GM23248 (cell line): Measurements from ENCODE around the gene ZNF580. TPM values are rescaled to one million over a fixed set of nuclear protein-coding genes. Genes with fewer than 3 reads are reported as not detected.
A peak's percentile ranks its signal among the peaks of the same experiment; 100 is the strongest.

Experiments used
- DNase-seq: peaks from one replicate; pipeline ENCODE4 v3.0.0-alpha.2; 2015
- H2AFZ ChIP-seq: fragments of 200-600 bp; sonication (generic); 2 replicates; pipeline ENCODE4 v1.6.1; 2016; ENCODE audit warnings: antibody characterized with exemption
- H3F3A ChIP-seq: fragments of 200-600 bp; sonication (generic); 2 replicates; pipeline ENCODE4 v1.6.1; 2016; ENCODE audit warnings: mild to moderate bottlenecking, antibody characterized with exemption, mixed run types; ENCODE audit not compliant: insufficient read depth
- H3K27ac ChIP-seq: fragments of 200-600 bp; sonication (generic); 2 replicates; pipeline ENCODE4 v1.5.1; 2016; ENCODE audit warnings: mild to moderate bottlenecking
- H3K27me3 ChIP-seq: fragments of 200-600 bp; sonication (generic); replicated peaks from 2 replicates; pipeline ENCODE4 v1.6.1; 2016; ENCODE audit warnings: mild to moderate bottlenecking; ENCODE audit not compliant: insufficient read depth
- H3K36me3 ChIP-seq: fragments of 200-600 bp; sonication (generic); 2 replicates; pipeline ENCODE4 v1.6.1; 2016; ENCODE audit warnings: low read depth, mild to moderate bottlenecking
- H3K4me1 ChIP-seq: fragments of 200-600 bp; sonication (generic); 2 replicates; pipeline ENCODE4 v1.6.1; 2016; ENCODE audit warnings: mild to moderate bottlenecking; ENCODE audit not compliant: insufficient read depth
- H3K4me2 ChIP-seq: fragments of 200-600 bp; sonication (generic); one replicate; pipeline ENCODE4 v1.6.1; 2016; ENCODE audit warnings: mild to moderate bottlenecking; ENCODE audit not compliant: unreplicated experiment
- H3K4me3 ChIP-seq: fragments of 200-600 bp; sonication (generic); 2 replicates; pipeline ENCODE4 v1.5.1; 2016; ENCODE audit warnings: mild to moderate bottlenecking
- H3K79me2 ChIP-seq: fragments of 200-600 bp; sonication (generic); 2 replicates; pipeline ENCODE4 v1.6.1; 2016; ENCODE audit warnings: mild to moderate bottlenecking; ENCODE audit not compliant: insufficient read depth
- H3K9ac ChIP-seq: fragments of 200-600 bp; sonication (generic); 2 replicates; pipeline ENCODE4 v1.6.1; 2016; ENCODE audit warnings: mild to moderate bottlenecking
- H3K9me2 ChIP-seq: fragments of 200-600 bp; sonication (generic); 2 replicates; pipeline ENCODE4 v1.6.1; 2016; ENCODE audit warnings: mixed run types, mild to moderate bottlenecking, moderate library complexity; ENCODE audit not compliant: insufficient read depth
- H3K9me3 ChIP-seq: fragments of 200-600 bp; sonication (generic); one replicate; pipeline ENCODE4 v1.6.1; 2017; ENCODE audit warnings: low read depth
- H4K20me1 ChIP-seq: fragments of 200-600 bp; sonication (generic); 2 replicates; pipeline ENCODE4 v1.6.0; 2016; ENCODE audit not compliant: insufficient read depth
- EZH2 ChIP-seq: fragments of 200-600 bp; sonication (generic); IDR thresholded peaks from 2 replicates; pipeline ENCODE4 v1.6.1; 2018; ENCODE audit warnings: antibody characterized with exemption, mild to moderate bottlenecking; ENCODE audit not compliant: insufficient read depth, poor library complexity, severe bottlenecking
- EZH2phosphoT487 ChIP-seq: fragments of 200-600 bp; sonication (generic); IDR thresholded peaks from 2 replicates; pipeline ENCODE4 v1.6.1; 2018; ENCODE audit warnings: antibody characterized with exemption, moderate library complexity, mild to moderate bottlenecking, low read depth; ENCODE audit not compliant: insufficient read depth
- WGBS, 2 experiments: methylation state at CpG; one replicate each; pipeline ENCODE4 v1.1.6; 2015 to 2017; ENCODE audit warnings: low lambda C conversion rate in 2 of 2, low coverage in 1 of 2; ENCODE audit errors: missing lambda C conversion rate in 2 of 2; 5-methylcytosine and 5-hydroxymethylcytosine counted together
- in situ Hi-C: fragments of 300-500 bp; cut with MboI; formaldehyde crosslinking; loops from 2 replicates; pipeline ENCODE4 v1.15.0; 2020
- polyA plus RNA-seq: library from polyadenylated mRNA; unstranded; fragments of >200 nt; fragmentation: Nextera tagmentation; extraction: Ambion mirVana; gene quantifications from 2 replicates; pipeline ENCODE4 v1.2.1, GENCODE V29; 2016
- total RNA-seq: library from RNA; depleted of rRNA; stranded (reverse); fragments of >200 nt; shearing (Covaris generic); gene quantifications from 2 replicates; pipeline ENCODE4 v1.2.3, GENCODE V29; 2014

ZNF580 gene
- total and polyA plus RNA-seq, 2 experiments from 2014 or later: 11.7 to 44.0 TPM

DNA sequence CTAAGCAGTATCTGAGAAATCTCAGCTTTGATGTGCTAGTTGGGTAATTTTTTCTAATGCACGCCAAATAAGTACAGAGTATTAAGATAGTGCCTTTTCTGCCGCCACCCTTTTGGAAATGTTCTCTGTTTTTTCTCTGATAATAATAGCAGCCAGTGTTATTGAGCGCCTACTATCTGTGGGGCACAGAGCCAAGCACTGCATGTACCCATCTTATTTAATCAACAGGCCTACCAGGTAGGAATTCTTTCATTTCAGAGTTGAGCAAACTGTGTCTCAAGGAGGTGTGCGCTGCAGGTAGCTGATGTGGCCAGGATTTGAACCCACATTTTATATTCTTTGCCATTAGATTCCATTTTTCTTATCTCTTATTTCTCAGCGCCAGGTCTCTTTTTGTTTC lies 35.6 kb downstream of the ZNF580 start:
- Histone ChIP-seq H3K4me1 (peaks cover 41% of the 10 kb centered on the region), H2AFZ (no peak overlapping the region), H3K4me2 (peak overlapping the region; percentile 94), H3K9ac (peak overlapping the region; percentile 91), H3K36me3 (peaks cover 10% of the 10 kb centered on the region; the same call in 1 of the 2 replicates), H3K27ac (peak overlapping the region; percentile 66; the same call in 1 of the 2 replicates), H3K4me3 (peak overlapping the region; percentile 93), H3K79me2 (peaks cover 95% of the 10 kb centered on the region), H4K20me1 (peaks cover 12% of the 10 kb centered on the region; the same call in 1 of the 2 replicates), H3F3A (peaks cover 32% of the 10 kb centered on the region), H3K9me2 (no peaks in the 10 kb centered on the region), H3K9me3 (no peaks in the 10 kb centered on the region), H3K27me3 (no peaks in the 10 kb centered on the region)
- in situ Hi-C loops: no loop called here
- no peak for TF ChIP-seq EZH2
- TF ChIP-seq EZH2phosphoT487: no peak
- DNase-seq: peak; percentile 56
- WGBS, 2 experiments: 75 to 80% methylated on average over 5 of the region's 5 CpGs

DNA sequence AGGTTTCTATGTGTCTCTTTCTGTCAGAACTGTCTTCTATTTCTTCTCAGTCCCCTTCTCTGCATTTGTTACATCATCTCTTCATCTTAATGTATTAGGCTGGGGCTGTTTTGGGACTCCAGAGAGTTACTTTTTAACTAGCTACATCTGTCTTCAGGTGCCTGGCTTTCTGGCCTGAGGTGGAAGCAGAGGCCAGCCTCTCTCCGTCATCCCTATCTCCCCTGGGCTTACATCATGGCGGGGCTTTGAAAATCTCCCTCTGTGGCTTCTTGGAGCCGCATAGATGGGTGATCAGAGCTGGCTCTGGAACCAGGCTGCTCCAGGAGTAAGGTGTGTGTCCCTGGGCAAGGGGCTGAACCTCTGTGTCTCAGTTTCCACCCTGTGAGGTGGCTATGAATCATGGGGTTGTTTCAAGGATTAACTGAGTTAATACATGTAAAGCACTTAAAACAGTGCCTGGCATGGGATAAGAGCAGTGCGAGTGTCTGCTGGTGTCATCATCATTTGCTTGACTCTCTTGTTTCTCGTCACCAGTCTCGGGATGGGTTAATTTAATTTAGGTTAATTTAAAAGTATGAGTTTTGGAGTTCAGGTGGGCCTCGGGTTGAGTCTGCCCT lies 36.2 kb downstream of the ZNF580 start:
- WGBS, 2 experiments: 67 to 70% methylated on average over 7 of the region's 7 CpGs
- TF ChIP-seq EZH2phosphoT487 (no peak), EZH2 (no peak)
- Histone ChIP-seq H3K9ac (peak overlapping the region; percentile 91), H2AFZ (no peak overlapping the region), H3K4me3 (peak overlapping the region; percentile 93), H3K9me3 (no peaks in the 10 kb centered on the region), H3K27me3 (no peaks in the 10 kb centered on the region), H4K20me1 (peaks cover 5% of the 10 kb centered on the region; the same call in 1 of the 2 replicates), H3K4me2 (peak overlapping the region; percentile 94), H3K36me3 (peaks cover 12% of the 10 kb centered on the region; the same call in 1 of the 2 replicates), H3K9me2 (no peaks in the 10 kb centered on the region), H3K4me1 (peaks cover 44% of the 10 kb centered on the region), H3F3A (peaks cover 32% of the 10 kb centered on the region), H3K27ac (no peak overlapping the region), H3K79me2 (peaks cover 95% of the 10 kb centered on the region)
- in situ Hi-C loops: no loop called here
- peak; percentile 23 for DNase-seq

DNA sequence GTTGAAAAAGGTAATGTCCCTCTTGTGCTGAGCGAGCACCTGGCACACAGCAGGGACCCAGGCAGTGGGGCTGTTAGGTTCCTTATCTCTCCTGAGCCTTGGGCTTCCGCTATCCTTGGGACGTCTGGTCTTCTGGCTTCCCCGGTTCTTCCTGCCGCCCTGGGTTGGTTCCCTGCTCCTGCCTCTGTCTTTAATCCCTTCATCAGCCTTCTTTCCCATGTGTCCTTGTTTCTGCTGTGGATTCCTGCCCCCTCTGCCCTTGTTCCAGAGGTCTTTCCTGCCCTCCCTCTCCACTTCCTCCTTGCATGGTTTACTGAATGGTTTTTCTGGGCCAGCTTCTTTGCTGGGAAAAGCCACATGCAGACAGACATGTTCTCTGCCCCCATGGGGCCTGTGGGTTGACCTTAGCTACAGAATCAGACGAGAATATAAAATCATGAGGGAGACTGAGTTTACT lies 36.8 kb downstream of the ZNF580 start:
- H3K27ac ChIP-seq: no peak overlapping the region
- peaks cover 14% of the 10 kb centered on the region; the same call in 1 of the 2 replicates for H3K36me3 ChIP-seq
- no peaks in the 10 kb centered on the region for H3K9me3 ChIP-seq
- DNase-seq: no peak
- H3K9me2 ChIP-seq: no peaks in the 10 kb centered on the region
- no peak for TF ChIP-seq EZH2phosphoT487
- TF ChIP-seq EZH2: no peak
- peak overlapping the region; percentile 94 for H3K4me2 ChIP-seq
- WGBS, 2 experiments: 92% methylated on average over 6 of the region's 6 CpGs
- H2AFZ ChIP-seq: no peak overlapping the region
- peaks cover 40% of the 10 kb centered on the region for H3K4me1 ChIP-seq
- H3K27me3 ChIP-seq: no peaks in the 10 kb centered on the region
- 0 out of 2 replicates have a peak overlapping the region, but pooled peaks have one; percentile 91 for H3K9ac ChIP-seq
- peaks cover 5% of the 10 kb centered on the region; the same call in 1 of the 2 replicates for H4K20me1 ChIP-seq
- H3K4me3 ChIP-seq: no peak overlapping the region
- peaks cover 28% of the 10 kb centered on the region for H3F3A ChIP-seq
- in situ Hi-C loops: no loop called here
- H3K79me2 ChIP-seq: peaks cover 95% of the 10 kb centered on the region

DNA sequence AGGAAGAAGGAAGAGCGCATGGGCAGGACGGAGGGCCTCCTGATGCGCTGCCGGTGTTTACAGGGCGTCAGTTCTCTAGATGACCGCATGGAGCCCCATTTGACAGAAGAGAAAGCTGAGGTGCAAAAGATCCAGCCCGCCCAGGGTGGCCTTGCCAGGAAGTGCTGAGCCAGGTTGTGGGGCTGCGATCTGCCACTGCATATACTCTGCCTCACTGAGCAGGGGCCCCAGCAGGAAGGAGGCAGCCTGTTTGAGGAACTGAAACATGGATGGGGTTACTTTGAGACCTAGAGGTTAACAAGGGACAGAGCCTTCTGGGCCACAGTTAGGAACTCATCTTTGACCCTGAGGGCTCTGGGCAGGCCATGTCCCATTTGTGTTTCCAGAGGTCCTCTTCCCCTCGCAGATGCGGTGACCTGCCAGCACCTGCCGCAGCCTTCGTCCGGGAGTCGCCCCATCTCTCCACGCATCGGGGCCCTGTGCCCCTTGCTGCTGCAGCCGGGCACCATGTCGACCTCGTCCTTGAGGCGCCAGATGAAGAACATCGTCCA lies 37.4 kb downstream of the ZNF580 start:
- Histone ChIP-seq H3K4me3 (no peak overlapping the region), H3K9me2 (no peaks in the 10 kb centered on the region), H3K9me3 (no peaks in the 10 kb centered on the region), H4K20me1 (peaks cover 5% of the 10 kb centered on the region; the same call in 1 of the 2 replicates), H3K79me2 (peaks cover 95% of the 10 kb centered on the region), H3K27ac (no peak overlapping the region), H3K9ac (0 out of 2 replicates have a peak overlapping the region, but pooled peaks have one; percentile 91), H3K36me3 (peaks cover 14% of the 10 kb centered on the region; the same call in 1 of the 2 replicates), H3K27me3 (no peaks in the 10 kb centered on the region), H3K4me2 (no peak overlapping the region), H3K4me1 (peaks cover 38% of the 10 kb centered on the region), H2AFZ (no peak overlapping the region), H3F3A (peaks cover 22% of the 10 kb centered on the region)
- WGBS, 2 experiments: 85 to 87% methylated on average over 21 of the region's 21 CpGs
- no peak for TF ChIP-seq EZH2
- TF ChIP-seq EZH2phosphoT487: no peak
- in situ Hi-C loops: no loop called here
- no peak for DNase-seq
